Chondrocyte (in vitro differentiated cells): ENCODE data around the gene TRABD2B. TPM values are rescaled to one million over a fixed set of nuclear protein-coding genes. Genes with fewer than 3 reads are reported as not detected.
A peak's percentile ranks its signal among the peaks of the same experiment; 100 is the strongest.

Experiments
- DNase-seq: peaks from one replicate; pipeline ENCODE4 v3.0.0; 2021; ENCODE audit warnings: mixed read lengths, low spot score
- H3K27ac Mint-ChIP-seq: one replicate; pipeline ENCODE4 v1.8.0; 2021; ENCODE audit warnings: mild to moderate bottlenecking, moderate library complexity, mixed read lengths; ENCODE audit not compliant: unreplicated experiment
- H3K27me3 Mint-ChIP-seq: 2 replicates; pipeline ENCODE4 v1.8.0; 2021; ENCODE audit warnings: low read depth, mixed read lengths
- H3K36me3 Mint-ChIP-seq: 2 replicates; pipeline ENCODE4 v1.8.0; 2021; ENCODE audit warnings: low read depth, mixed read lengths
- H3K4me1 Mint-ChIP-seq: 2 replicates; pipeline ENCODE4 v1.8.0; 2021; ENCODE audit warnings: low read depth, mild to moderate bottlenecking, mixed read lengths
- H3K4me3 Mint-ChIP-seq: one replicate; pipeline ENCODE4 v1.8.0; 2021; ENCODE audit warnings: mild to moderate bottlenecking, moderate library complexity, mixed read lengths; ENCODE audit not compliant: unreplicated experiment
- H3K9me3 Mint-ChIP-seq: 2 replicates; pipeline ENCODE4 v1.8.0; 2021; ENCODE audit warnings: low read depth, mixed read lengths
- CTCF ChIP-seq: fragments of 200-600 bp; sonication (generic); IDR thresholded peaks from 2 replicates; pipeline ENCODE4 v1.5.0; 2021; ENCODE audit warnings: antibody characterized with exemption, mild to moderate bottlenecking, moderate library complexity
- total RNA-seq: library from RNA; stranded (reverse); gene quantifications from 3 replicates; pipeline ENCODE4 v1.2.1, GENCODE V29; 2021

TRABD2B gene
- total RNA-seq, 1 donor from 2014 or later, result 0.90 TPM

GRCh38 chr1:48030696-48031365 is 33.6 kb upstream of the TRABD2B start:
- H3K9me3 Mint-ChIP-seq, result no peaks in the 10 kb centered on the region
- peaks cover 13% of the 10 kb centered on the region for H3K27me3 Mint-ChIP-seq
- H3K36me3 Mint-ChIP-seq, result peaks cover 2% of the 10 kb centered on the region
- H3K4me3 Mint-ChIP-seq, result no peak overlapping the region
- no peak for DNase-seq
- H3K27ac Mint-ChIP-seq, result no peak overlapping the region
- no peak for TF ChIP-seq CTCF
- peaks cover 20% of the 10 kb centered on the region for H3K4me1 Mint-ChIP-seq

GRCh38 chr1:48030211-48030610 is 33.0 kb upstream of the TRABD2B start:
- TF ChIP-seq CTCF, result no peak

GRCh38 chr1:48028218-48029069 is 31.3 kb upstream of the TRABD2B start:
- Mint-ChIP-seq H3K27ac (no peak overlapping the region), H3K36me3 (peaks cover 2% of the 10 kb centered on the region), H3K4me3 (no peak overlapping the region), H3K9me3 (no peaks in the 10 kb centered on the region), H3K27me3 (peaks cover 15% of the 10 kb centered on the region), H3K4me1 (peaks cover 13% of the 10 kb centered on the region)
- DNase-seq, result no peak
- no peak for TF ChIP-seq CTCF

More at GRCh38 chr1:48030211-48030610, 33.0 kb upstream of the TRABD2B start:
- Mint-ChIP-seq H3K27ac (no peak overlapping the region), H3K36me3 (peaks cover 2% of the 10 kb centered on the region), H3K4me3 (no peak overlapping the region), H3K4me1 (peaks cover 17% of the 10 kb centered on the region), H3K9me3 (no peaks in the 10 kb centered on the region), H3K27me3 (peaks cover 15% of the 10 kb centered on the region)
- DNase-seq, result no peak

- Mint-ChIP-seq H3K36me3 (peaks cover 2% of the 10 kb centered on the region), H3K9me3 (no peaks in the 10 kb centered on the region), H3K4me3 (no peak overlapping the region), H3K27me3 (peaks cover 15% of the 10 kb centered on the region), H3K4me1 (peaks cover 7% of the 10 kb centered on the region), H3K27ac (no peak overlapping the region)
- no peak for TF ChIP-seq CTCF
- no peak for DNase-seq
Measured at GRCh38 chr1:48027533-48027835, 30.3 kb upstream of the TRABD2B start.

GRCh38 chr1:48026701-48027532 is 29.7 kb upstream of the TRABD2B start:
- Mint-ChIP-seq H3K27me3 (peaks cover 19% of the 10 kb centered on the region), H3K27ac (peak overlapping the region; percentile 4), H3K9me3 (no peaks in the 10 kb centered on the region), H3K36me3 (peaks cover 2% of the 10 kb centered on the region), H3K4me1 (peaks cover 7% of the 10 kb centered on the region), H3K4me3 (no peak overlapping the region)
- no peak for DNase-seq
- no peak for TF ChIP-seq CTCF
